BE2C (cell line): ENCODE data around the gene ARHGAP24.

Experiments
- DNase-seq: peaks from one replicate; pipeline ENCODE4 v3.0.0-alpha.2; 2020
- H3K27me3 ChIP-seq: fragments of 250-450 bp; sonication (Bioruptor Pico); 2 replicates; pipeline ENCODE4 v1.5.1; 2020; ENCODE audit warnings: mild to moderate bottlenecking
- H3K36me3 ChIP-seq: fragments of 250-450 bp; sonication (Bioruptor Pico); 2 replicates; pipeline ENCODE4 v1.5.1; 2020; ENCODE audit warnings: mild to moderate bottlenecking
- H3K4me1 ChIP-seq: fragments of 250-450 bp; sonication (Bioruptor Pico); 2 replicates; pipeline ENCODE4 v1.5.1; 2020
- H3K4me3 ChIP-seq: 2 replicates; pipeline ENCODE4 v1.5.1; 2011; ENCODE audit warnings: low read depth, low read length
- H3K9me3 ChIP-seq: fragments of 250-450 bp; sonication (Bioruptor Pico); 2 replicates; pipeline ENCODE4 v1.5.1; 2020
- CTCF ChIP-seq: IDR thresholded peaks from 2 replicates; pipeline ENCODE4 v1.5.1; 2012; ENCODE audit warnings: mild to moderate bottlenecking, low read depth, low read length

Gene ARHGAP24

GRCh38 chr4:85864259-85865205 is 389.6 kb downstream of the ARHGAP24 start:
- TF ChIP-seq CTCF = no peak
- H3K4me3 ChIP-seq = no peak overlapping the region
- DNase-seq = no peak
- no peaks in the 10 kb centered on the region for H3K36me3 ChIP-seq
- H3K9me3 ChIP-seq = no peaks in the 10 kb centered on the region
- H3K27me3 ChIP-seq = no peaks in the 10 kb centered on the region
- no peaks in the 10 kb centered on the region for H3K4me1 ChIP-seq

- Histone ChIP-seq H3K4me1 (peaks cover 1% of the 10 kb centered on the region; the same call in 1 of the 2 replicates), H3K9me3 (no peaks in the 10 kb centered on the region), H3K4me3 (no peak overlapping the region), H3K36me3 (no peaks in the 10 kb centered on the region), H3K27me3 (no peaks in the 10 kb centered on the region)
- no peak for DNase-seq
- no peak for TF ChIP-seq CTCF
These were observed 390.3 kb downstream of the ARHGAP24 start for GRCh38 chr4:85865256-85865655.

- DNase-seq = no peak
- Histone ChIP-seq H3K4me1 (peaks cover 3% of the 10 kb centered on the region; the same call in 1 of the 2 replicates), H3K4me3 (no peak overlapping the region), H3K27me3 (no peaks in the 10 kb centered on the region), H3K36me3 (no peaks in the 10 kb centered on the region), H3K9me3 (no peaks in the 10 kb centered on the region)
- no peak for TF ChIP-seq CTCF
These were observed 391.6 kb downstream of the ARHGAP24 start for GRCh38 chr4:85866508-85866907.

GRCh38 chr4:85867271-85867670 is 392.3 kb downstream of the ARHGAP24 start:
- Histone ChIP-seq H3K27me3 (no peaks in the 10 kb centered on the region), H3K4me1 (peaks cover 3% of the 10 kb centered on the region; the same call in 1 of the 2 replicates), H3K9me3 (no peaks in the 10 kb centered on the region), H3K4me3 (no peak overlapping the region), H3K36me3 (no peaks in the 10 kb centered on the region)
- no peak for TF ChIP-seq CTCF
- no peak for DNase-seq

- Histone ChIP-seq H3K4me1 (peaks cover 3% of the 10 kb centered on the region; the same call in 1 of the 2 replicates), H3K36me3 (no peaks in the 10 kb centered on the region), H3K27me3 (no peaks in the 10 kb centered on the region), H3K4me3 (no peak overlapping the region), H3K9me3 (no peaks in the 10 kb centered on the region)
- no peak for DNase-seq
- TF ChIP-seq CTCF = no peak
These were observed 394.2 kb downstream of the ARHGAP24 start for GRCh38 chr4:85869181-85869580.
